Sigmoid colon (tissue), 4 donors: ENCODE data around the gene HIGD2B.

Experiments
- EP300 ChIP-seq, 4 donors: sonication (generic); formaldehyde crosslinking; IDR thresholded peaks; one replicate each; pipeline ENCODE4 v1.6.1; 2017; ENCODE audit warnings: antibody characterized with exemption in 4 of 4
- POLR2A ChIP-seq, 2 donors: fragments of 450-650 bp; IDR thresholded peaks; one replicate each; pipeline ENCODE4 v1.6.1; 2016; ENCODE audit warnings: antibody characterized with exemption in 2 of 2, mild to moderate bottlenecking in 2 of 2, moderate library complexity in 2 of 2
- POLR2AphosphoS5 ChIP-seq, 4 donors: sonication (generic); formaldehyde crosslinking; IDR thresholded peaks; one replicate each; pipeline ENCODE4 v1.6.1; 2017; ENCODE audit warnings: antibody characterized with exemption in 4 of 4
- TF ChIP-seq, protein P1 (sequence below), 4 experiments: fragments of 450-650 bp in 3 of 4; fragments of 200-600 bp in 1 of 4; IDR thresholded peaks; one replicate each; pipeline ENCODE4 v1.5.1; 2016 to 2019; ENCODE audit warnings: antibody characterized with exemption in 4 of 4, mild to moderate bottlenecking in 3 of 4, moderate library complexity in 2 of 4

DNA sequence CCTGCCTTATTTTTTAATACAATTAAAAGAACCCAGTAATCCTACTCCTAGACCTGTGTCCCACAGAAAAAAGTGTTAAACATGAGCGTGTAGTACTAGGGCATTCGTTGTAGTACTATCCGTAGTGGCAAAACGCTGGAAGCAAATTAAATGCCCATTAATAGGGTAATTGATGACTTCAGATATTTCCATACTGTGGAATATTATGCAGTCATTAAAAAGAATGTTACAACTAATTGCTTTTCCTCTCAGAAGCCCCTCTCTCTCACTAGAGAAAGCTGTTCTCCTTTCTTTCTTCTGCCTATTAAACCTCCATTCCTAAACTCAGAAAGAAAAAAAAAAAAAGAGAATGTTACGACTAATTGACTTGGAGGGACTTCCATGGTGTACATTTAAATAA, 2.7 kb upstream of the HIGD2B start:
- TF ChIP-seq, protein P1, sequence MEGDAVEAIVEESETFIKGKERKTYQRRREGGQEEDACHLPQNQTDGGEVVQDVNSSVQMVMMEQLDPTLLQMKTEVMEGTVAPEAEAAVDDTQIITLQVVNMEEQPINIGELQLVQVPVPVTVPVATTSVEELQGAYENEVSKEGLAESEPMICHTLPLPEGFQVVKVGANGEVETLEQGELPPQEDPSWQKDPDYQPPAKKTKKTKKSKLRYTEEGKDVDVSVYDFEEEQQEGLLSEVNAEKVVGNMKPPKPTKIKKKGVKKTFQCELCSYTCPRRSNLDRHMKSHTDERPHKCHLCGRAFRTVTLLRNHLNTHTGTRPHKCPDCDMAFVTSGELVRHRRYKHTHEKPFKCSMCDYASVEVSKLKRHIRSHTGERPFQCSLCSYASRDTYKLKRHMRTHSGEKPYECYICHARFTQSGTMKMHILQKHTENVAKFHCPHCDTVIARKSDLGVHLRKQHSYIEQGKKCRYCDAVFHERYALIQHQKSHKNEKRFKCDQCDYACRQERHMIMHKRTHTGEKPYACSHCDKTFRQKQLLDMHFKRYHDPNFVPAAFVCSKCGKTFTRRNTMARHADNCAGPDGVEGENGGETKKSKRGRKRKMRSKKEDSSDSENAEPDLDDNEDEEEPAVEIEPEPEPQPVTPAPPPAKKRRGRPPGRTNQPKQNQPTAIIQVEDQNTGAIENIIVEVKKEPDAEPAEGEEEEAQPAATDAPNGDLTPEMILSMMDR (IDR thresholded peaks at IDR 0.05), result no peak
- TF ChIP-seq POLR2AphosphoS5 (IDR thresholded peaks at IDR 0.05), result no peak
- no peak for TF ChIP-seq POLR2A (IDR thresholded peaks at IDR 0.05)
- TF ChIP-seq EP300 (IDR thresholded peaks at IDR 0.05), result no peak
